Liver (tissue), 9 donors: ENCODE data around the gene GLIS1. TPM values are rescaled to one million over a fixed set of nuclear protein-coding genes. Genes with fewer than 3 reads are reported as not detected.

Source experiments
- DNase-seq: peaks from one replicate; pipeline ENCODE4 v3.0.0-alpha.2; 2017; ENCODE audit warnings: low spot score
- H3K27ac ChIP-seq, 2 donors: one replicate each; pipeline ENCODE4 v1.7.0; 2013; ENCODE audit warnings: inconsistent platforms in 2 of 2, low read length in 2 of 2, control low read depth in 1 of 2, low read depth in 1 of 2, mild to moderate bottlenecking in 1 of 2
- H3K27me3 ChIP-seq, 4 donors: one replicate each; pipeline versions ENCODE4 v1.6.1 to v1.7.0; 2013; ENCODE audit warnings: low read length in 3 of 4, inconsistent platforms in 1 of 4, mild to moderate bottlenecking in 1 of 4, moderate library complexity in 1 of 4; ENCODE audit not compliant: control insufficient read depth in 4 of 4, insufficient read depth in 4 of 4
- H3K36me3 ChIP-seq, 4 donors: one replicate each; pipeline versions ENCODE4 v1.6.1 to v1.7.0; 2013; ENCODE audit warnings: low read length in 3 of 4, mild to moderate bottlenecking in 3 of 4, low read depth in 1 of 4, moderate library complexity in 1 of 4; ENCODE audit not compliant: control insufficient read depth in 4 of 4, insufficient read depth in 3 of 4
- H3K4me1 ChIP-seq, 4 donors: one replicate each; pipeline versions ENCODE4 v1.6.1 to v1.7.0; 2013; ENCODE audit warnings: low read length in 3 of 4, mild to moderate bottlenecking in 3 of 4, moderate library complexity in 1 of 4; ENCODE audit not compliant: control insufficient read depth in 4 of 4, insufficient read depth in 4 of 4
- H3K4me3 ChIP-seq, 3 donors: one replicate each; pipeline versions ENCODE4 v1.6.1 to v1.7.0; 2013; ENCODE audit warnings: low read length in 3 of 3, control low read depth in 1 of 3, low read depth in 1 of 3, mild to moderate bottlenecking in 1 of 3
- H3K9ac ChIP-seq, 2 donors: one replicate each; pipeline ENCODE4 v1.7.0; 2013; ENCODE audit warnings: low read length in 2 of 2, mild to moderate bottlenecking in 2 of 2, moderate library complexity in 2 of 2, control low read depth in 1 of 2, low read depth in 1 of 2
- H3K9me3 ChIP-seq, 4 donors: one replicate each; pipeline versions ENCODE4 v1.6.1 to v1.7.0; 2013; ENCODE audit warnings: low read length in 3 of 4; ENCODE audit not compliant: control insufficient read depth in 4 of 4
- EGR1 ChIP-seq, 2 donors: IDR thresholded peaks; 2 replicates each; pipeline ENCODE4 v1.6.1; 2016 to 2018; ENCODE audit warnings: antibody characterized with exemption in 2 of 2, low read depth in 2 of 2
- FOXA1 ChIP-seq: IDR thresholded peaks from 2 replicates; pipeline ENCODE4 v1.6.1; 2016; ENCODE audit warnings: antibody characterized with exemption
- FOXA2 ChIP-seq: IDR thresholded peaks from 2 replicates; pipeline ENCODE4 v1.6.1; 2016; ENCODE audit warnings: antibody characterized with exemption
- GABPA ChIP-seq, 2 donors: IDR thresholded peaks in 1 of 2; conservative IDR thresholded peaks in 1 of 2; 2 replicates each; pipeline ENCODE4 v1.6.1; 2016; ENCODE audit warnings: antibody characterized with exemption in 2 of 2, mild to moderate bottlenecking in 1 of 2, moderate library complexity in 1 of 2
- HNF4A ChIP-seq, 2 donors: conservative IDR thresholded peaks; 2 replicates each; pipeline ENCODE4 v1.6.1; 2016; ENCODE audit warnings: antibody characterized with exemption in 2 of 2, mild to moderate bottlenecking in 2 of 2
- HNF4G ChIP-seq: IDR thresholded peaks from 2 replicates; pipeline ENCODE4 v1.6.1; 2016; ENCODE audit warnings: antibody characterized with exemption
- JUND ChIP-seq, 2 donors: IDR thresholded peaks; 2 replicates each; pipeline ENCODE4 v1.6.1; 2016; ENCODE audit warnings: antibody characterized with exemption in 2 of 2
- NR2F2 ChIP-seq: IDR thresholded peaks from 2 replicates; pipeline ENCODE4 v1.6.1; 2016; ENCODE audit warnings: antibody characterized with exemption
- RAD21 ChIP-seq, 2 donors: IDR thresholded peaks; 2 replicates each; pipeline ENCODE4 v1.6.1; 2016; ENCODE audit warnings: antibody characterized with exemption in 2 of 2, mild to moderate bottlenecking in 2 of 2
- RXRA ChIP-seq, 2 donors: IDR thresholded peaks; 2 replicates each; pipeline ENCODE4 v1.6.1; 2017 to 2018; ENCODE audit warnings: antibody characterized with exemption in 2 of 2, mild to moderate bottlenecking in 1 of 2
- SP1 ChIP-seq: IDR thresholded peaks from 2 replicates; pipeline ENCODE4 v1.6.1; 2018; ENCODE audit warnings: antibody characterized with exemption, mild to moderate bottlenecking
- TAF1 ChIP-seq: conservative IDR thresholded peaks from 2 replicates; pipeline ENCODE4 v1.6.1; 2016; ENCODE audit warnings: antibody characterized with exemption, mild to moderate bottlenecking
- YY1 ChIP-seq: IDR thresholded peaks from 2 replicates; pipeline ENCODE4 v1.6.1; 2016; ENCODE audit warnings: antibody characterized with exemption, mild to moderate bottlenecking
- WGBS: extraction: QIAGEN DNeasy Blood & Tissue Kit; methylation state at CpG from one replicate; pipeline ENCODE4 v1.1.7; 2013; 5-methylcytosine and 5-hydroxymethylcytosine counted together
- polyA plus RNA-seq, 2 donors: library from polyadenylated mRNA; stranded (reverse) in 1 of 2; unstranded in 1 of 2; fragments of 200-250 nt in 1 of 2; fragments of >200 nt in 1 of 2; fragmentation: Nextera tagmentation in 1 of 2; extraction: Ambion mirVana in 1 of 2; gene quantifications; one replicate each; pipeline versions ENCODE4 v1.2.1 to v1.2.3, GENCODE V29; 2013 to 2015
- total RNA-seq, 2 donors: library from RNA; depleted of rRNA; stranded (reverse); fragments of >200 nt; gene quantifications; one replicate each; pipeline ENCODE4 v1.2.3, GENCODE V29; 2014
- TF ChIP-seq, protein P1 (sequence below): IDR thresholded peaks from 2 replicates; pipeline ENCODE4 v1.6.1; 2016; ENCODE audit warnings: antibody characterized with exemption, mild to moderate bottlenecking
- TF ChIP-seq, protein P2 (sequence below): fragments of 150-350 bp; IDR thresholded peaks from 2 replicates; pipeline ENCODE4 v1.5.1; 2017; ENCODE audit warnings: improper control_type of control experiment, low read depth, low read length; ENCODE audit not compliant: missing input control
- TF ChIP-seq, protein P3 (sequence below): IDR thresholded peaks from 2 replicates; pipeline ENCODE4 v1.6.1; 2016; ENCODE audit warnings: antibody characterized with exemption
- TF ChIP-seq, protein P4 (sequence below): IDR thresholded peaks from 2 replicates; pipeline ENCODE4 v1.6.1; 2016; ENCODE audit warnings: antibody characterized with exemption
- TF ChIP-seq, protein P5 (sequence below): IDR thresholded peaks from 2 replicates; pipeline ENCODE4 v1.6.1; 2016; ENCODE audit warnings: antibody characterized with exemption
- donor health status: healthy.
- donor health status: healthy.
- donor health status: healthy.
- donor health status: healthy.
- donor health status: healthy.

The GLIS1 gene
- total and polyA plus RNA-seq, 4 donors, result under 0.01 to 0.05 TPM; not detected in 2

DNA sequence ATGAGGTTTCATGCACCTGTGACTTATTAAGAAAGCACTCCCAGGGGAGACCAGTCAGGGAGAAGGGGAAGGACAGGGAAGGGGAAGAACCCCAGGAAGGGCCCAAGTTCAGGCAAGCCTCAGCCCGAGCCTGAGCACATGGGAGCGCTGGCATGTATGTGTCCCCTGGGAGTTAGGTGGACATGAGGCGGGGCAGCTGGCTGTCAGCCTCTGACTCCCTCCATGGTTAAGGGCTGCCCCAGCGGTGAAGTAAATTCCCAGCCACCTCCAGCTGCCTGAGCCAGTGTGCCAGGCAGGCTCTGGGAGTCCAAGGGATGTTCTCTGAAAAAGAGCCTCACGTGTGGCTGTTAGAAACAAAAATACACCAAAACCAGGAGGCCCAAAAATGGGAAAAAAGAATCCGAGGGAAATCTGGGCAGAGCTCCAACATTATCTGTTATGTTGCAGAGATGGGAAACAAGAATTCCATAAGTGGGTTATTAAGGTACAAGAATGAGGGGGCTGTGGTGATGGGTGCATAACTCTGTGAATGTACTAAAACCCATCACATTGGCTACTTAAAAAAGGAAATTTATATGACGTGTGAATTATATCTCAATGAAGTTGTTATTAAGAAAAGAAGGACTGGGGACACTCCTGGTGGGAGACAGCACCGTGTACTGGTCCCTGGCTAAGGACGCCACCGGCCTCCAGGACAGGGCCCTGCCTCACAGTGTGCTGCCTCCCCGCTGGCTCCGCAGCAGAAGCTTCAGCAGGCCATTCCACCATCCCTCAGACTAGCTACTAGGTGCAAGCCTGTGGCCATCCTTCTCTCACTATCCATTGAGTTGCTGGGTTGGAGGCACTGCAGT, 261.1 kb downstream of the GLIS1 start:
- H3K9ac ChIP-seq, result no peak overlapping the region
- WGBS, result 86% methylated on average over 12 of the region's 12 CpGs
- peaks cover 0 to 2% (median 0%) of the 10 kb centered on the region in 4 donors for H3K9me3 ChIP-seq
- H3K27ac ChIP-seq, result no peak overlapping the region
- no peak overlapping the region for H3K4me3 ChIP-seq
- no peak for TF ChIP-seq NR2F2
- no peak for TF ChIP-seq HNF4A (conservative IDR thresholded peaks at IDR 0.05)
- TF ChIP-seq SP1, result no peak
- no peak for TF ChIP-seq RXRA (IDR thresholded peaks at IDR 0.05)
- TF ChIP-seq YY1, result no peak
- no peak for TF ChIP-seq FOXA1
- TF ChIP-seq FOXA2, result no peak
- TF ChIP-seq HNF4G, result no peak
- TF ChIP-seq, protein P1, sequence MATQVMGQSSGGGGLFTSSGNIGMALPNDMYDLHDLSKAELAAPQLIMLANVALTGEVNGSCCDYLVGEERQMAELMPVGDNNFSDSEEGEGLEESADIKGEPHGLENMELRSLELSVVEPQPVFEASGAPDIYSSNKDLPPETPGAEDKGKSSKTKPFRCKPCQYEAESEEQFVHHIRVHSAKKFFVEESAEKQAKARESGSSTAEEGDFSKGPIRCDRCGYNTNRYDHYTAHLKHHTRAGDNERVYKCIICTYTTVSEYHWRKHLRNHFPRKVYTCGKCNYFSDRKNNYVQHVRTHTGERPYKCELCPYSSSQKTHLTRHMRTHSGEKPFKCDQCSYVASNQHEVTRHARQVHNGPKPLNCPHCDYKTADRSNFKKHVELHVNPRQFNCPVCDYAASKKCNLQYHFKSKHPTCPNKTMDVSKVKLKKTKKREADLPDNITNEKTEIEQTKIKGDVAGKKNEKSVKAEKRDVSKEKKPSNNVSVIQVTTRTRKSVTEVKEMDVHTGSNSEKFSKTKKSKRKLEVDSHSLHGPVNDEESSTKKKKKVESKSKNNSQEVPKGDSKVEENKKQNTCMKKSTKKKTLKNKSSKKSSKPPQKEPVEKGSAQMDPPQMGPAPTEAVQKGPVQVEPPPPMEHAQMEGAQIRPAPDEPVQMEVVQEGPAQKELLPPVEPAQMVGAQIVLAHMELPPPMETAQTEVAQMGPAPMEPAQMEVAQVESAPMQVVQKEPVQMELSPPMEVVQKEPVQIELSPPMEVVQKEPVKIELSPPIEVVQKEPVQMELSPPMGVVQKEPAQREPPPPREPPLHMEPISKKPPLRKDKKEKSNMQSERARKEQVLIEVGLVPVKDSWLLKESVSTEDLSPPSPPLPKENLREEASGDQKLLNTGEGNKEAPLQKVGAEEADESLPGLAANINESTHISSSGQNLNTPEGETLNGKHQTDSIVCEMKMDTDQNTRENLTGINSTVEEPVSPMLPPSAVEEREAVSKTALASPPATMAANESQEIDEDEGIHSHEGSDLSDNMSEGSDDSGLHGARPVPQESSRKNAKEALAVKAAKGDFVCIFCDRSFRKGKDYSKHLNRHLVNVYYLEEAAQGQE, result no peak
- TF ChIP-seq, protein P2, sequence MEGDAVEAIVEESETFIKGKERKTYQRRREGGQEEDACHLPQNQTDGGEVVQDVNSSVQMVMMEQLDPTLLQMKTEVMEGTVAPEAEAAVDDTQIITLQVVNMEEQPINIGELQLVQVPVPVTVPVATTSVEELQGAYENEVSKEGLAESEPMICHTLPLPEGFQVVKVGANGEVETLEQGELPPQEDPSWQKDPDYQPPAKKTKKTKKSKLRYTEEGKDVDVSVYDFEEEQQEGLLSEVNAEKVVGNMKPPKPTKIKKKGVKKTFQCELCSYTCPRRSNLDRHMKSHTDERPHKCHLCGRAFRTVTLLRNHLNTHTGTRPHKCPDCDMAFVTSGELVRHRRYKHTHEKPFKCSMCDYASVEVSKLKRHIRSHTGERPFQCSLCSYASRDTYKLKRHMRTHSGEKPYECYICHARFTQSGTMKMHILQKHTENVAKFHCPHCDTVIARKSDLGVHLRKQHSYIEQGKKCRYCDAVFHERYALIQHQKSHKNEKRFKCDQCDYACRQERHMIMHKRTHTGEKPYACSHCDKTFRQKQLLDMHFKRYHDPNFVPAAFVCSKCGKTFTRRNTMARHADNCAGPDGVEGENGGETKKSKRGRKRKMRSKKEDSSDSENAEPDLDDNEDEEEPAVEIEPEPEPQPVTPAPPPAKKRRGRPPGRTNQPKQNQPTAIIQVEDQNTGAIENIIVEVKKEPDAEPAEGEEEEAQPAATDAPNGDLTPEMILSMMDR, result no peak
- no peak for TF ChIP-seq JUND (IDR thresholded peaks at IDR 0.05)
- no peak for TF ChIP-seq GABPA (IDR thresholded peaks at IDR 0.05 in 1 of 2, conservative IDR thresholded peaks at IDR 0.05 in 1 of 2)
- no peak for TF ChIP-seq RAD21 (IDR thresholded peaks at IDR 0.05)
- TF ChIP-seq EGR1 (IDR thresholded peaks at IDR 0.05; ENCODE audit: low read depth in 2 of 2), result no peak
- TF ChIP-seq, protein P3, sequence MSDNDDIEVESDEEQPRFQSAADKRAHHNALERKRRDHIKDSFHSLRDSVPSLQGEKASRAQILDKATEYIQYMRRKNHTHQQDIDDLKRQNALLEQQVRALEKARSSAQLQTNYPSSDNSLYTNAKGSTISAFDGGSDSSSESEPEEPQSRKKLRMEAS, result no peak
- no peak for TF ChIP-seq TAF1
- TF ChIP-seq, protein P4, sequence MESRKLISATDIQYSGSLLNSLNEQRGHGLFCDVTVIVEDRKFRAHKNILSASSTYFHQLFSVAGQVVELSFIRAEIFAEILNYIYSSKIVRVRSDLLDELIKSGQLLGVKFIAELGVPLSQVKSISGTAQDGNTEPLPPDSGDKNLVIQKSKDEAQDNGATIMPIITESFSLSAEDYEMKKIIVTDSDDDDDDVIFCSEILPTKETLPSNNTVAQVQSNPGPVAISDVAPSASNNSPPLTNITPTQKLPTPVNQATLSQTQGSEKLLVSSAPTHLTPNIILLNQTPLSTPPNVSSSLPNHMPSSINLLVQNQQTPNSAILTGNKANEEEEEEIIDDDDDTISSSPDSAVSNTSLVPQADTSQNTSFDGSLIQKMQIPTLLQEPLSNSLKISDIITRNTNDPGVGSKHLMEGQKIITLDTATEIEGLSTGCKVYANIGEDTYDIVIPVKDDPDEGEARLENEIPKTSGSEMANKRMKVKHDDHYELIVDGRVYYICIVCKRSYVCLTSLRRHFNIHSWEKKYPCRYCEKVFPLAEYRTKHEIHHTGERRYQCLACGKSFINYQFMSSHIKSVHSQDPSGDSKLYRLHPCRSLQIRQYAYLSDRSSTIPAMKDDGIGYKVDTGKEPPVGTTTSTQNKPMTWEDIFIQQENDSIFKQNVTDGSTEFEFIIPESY, result no peak
- TF ChIP-seq, protein P5, sequence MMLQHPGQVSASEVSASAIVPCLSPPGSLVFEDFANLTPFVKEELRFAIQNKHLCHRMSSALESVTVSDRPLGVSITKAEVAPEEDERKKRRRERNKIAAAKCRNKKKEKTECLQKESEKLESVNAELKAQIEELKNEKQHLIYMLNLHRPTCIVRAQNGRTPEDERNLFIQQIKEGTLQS, result no peak
- no peaks in the 10 kb centered on the region for H3K36me3 ChIP-seq
- DNase-seq, result no peak
- no peaks in the 10 kb centered on the region for H3K4me1 ChIP-seq
- H3K27me3 ChIP-seq, result peaks cover 0 to 2% (median 0%) of the 10 kb centered on the region in 4 donors
